HFF-Myc (cell line): ENCODE results near the gene CACNA1I.

Experiments used
- DNase-seq: peaks from one replicate; pipeline ENCODE4 v3.0.0-alpha.2; 2011; ENCODE audit warnings: low read depth; ENCODE audit errors: extremely low read depth
- H3K4me3 ChIP-seq: replicated peaks from 2 replicates; pipeline ENCODE4 v1.5.1; 2011; ENCODE audit warnings: low read depth, mild to moderate bottlenecking, control low read depth, low read length
- CTCF ChIP-seq: IDR thresholded peaks from 2 replicates; pipeline ENCODE4 v1.5.1; 2012; ENCODE audit warnings: mild to moderate bottlenecking, low read depth, low read length, control low read depth; ENCODE audit errors: missing control alignments

Gene CACNA1I

GRCh38 chr22:39641660-39642310 is 71.2 kb downstream of the CACNA1I start:
- TF ChIP-seq CTCF, result no peak
- no peak for DNase-seq
- H3K4me3 ChIP-seq, result no peak overlapping the region

GRCh38 chr22:39643311-39644083 is 72.9 kb downstream of the CACNA1I start:
- DNase-seq, result no peak
- TF ChIP-seq CTCF, result no peak
- no peak overlapping the region for H3K4me3 ChIP-seq

GRCh38 chr22:39645532-39645931 is 75.0 kb downstream of the CACNA1I start:
- no peak for DNase-seq
- H3K4me3 ChIP-seq, result no peak overlapping the region
- no peak for TF ChIP-seq CTCF

DNA sequence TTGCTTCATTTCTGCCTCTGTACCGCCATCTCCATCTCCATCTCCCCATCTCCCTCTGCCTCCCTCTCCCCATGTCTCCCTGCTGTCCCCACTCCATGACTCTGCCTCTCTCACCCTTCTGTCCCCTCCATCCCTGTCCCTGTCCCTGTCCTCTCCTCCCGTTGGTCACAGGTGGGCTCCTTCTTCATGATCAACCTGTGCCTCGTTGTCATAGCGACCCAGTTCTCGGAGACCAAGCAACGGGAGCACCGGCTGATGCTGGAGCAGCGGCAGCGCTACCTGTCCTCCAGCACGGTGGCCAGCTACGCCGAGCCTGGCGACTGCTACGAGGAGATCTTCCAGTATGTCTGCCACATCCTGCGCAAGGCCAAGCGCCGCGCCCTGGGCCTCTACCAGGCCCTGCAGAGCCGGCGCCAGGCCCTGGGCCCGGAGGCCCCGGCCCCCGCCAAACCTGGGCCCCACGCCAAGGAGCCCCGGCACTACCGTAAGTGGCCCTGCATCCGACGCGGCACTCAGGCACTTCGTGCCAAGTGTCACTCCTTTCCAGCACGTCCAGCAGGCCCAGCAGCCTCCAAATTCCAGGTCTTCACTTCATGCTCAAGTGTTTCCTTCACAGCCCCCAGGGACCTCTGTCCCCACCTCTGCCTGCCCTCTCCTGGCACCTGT is 76.0 kb downstream of the CACNA1I start:
- H3K4me3 ChIP-seq, result no peak overlapping the region
- DNase-seq, result no peak
- TF ChIP-seq CTCF, result no peak

- TF ChIP-seq CTCF, result no peak
- DNase-seq, result no peak
- H3K4me3 ChIP-seq, result no peak overlapping the region
Observed at GRCh38 chr22:39647836-39648629, 77.5 kb downstream of the CACNA1I start.

- no peak for TF ChIP-seq CTCF
- H3K4me3 ChIP-seq, result no peak overlapping the region
- no peak for DNase-seq
Observed at GRCh38 chr22:39648630-39648950, 78.0 kb downstream of the CACNA1I start.
